Raji (cell line): ENCODE data around the gene SEMA3F.

ENCODE experiments used
- POLR2A ChIP-seq: IDR thresholded peaks from 2 replicates; pipeline ENCODE4 v1.6.1; 2011; ENCODE audit warnings: low read depth, low read length, control low read depth; ENCODE audit not compliant: insufficient read depth

SEMA3F gene

GRCh38 chr3:50154840-50155490 is at the start of gene SEMA3F:
SEMA3F (plus strand) TSS chr3:50155324; CDS start chr3:50159623, 4,299 bp downstream.
- TF ChIP-seq POLR2A = no peak

DNA sequence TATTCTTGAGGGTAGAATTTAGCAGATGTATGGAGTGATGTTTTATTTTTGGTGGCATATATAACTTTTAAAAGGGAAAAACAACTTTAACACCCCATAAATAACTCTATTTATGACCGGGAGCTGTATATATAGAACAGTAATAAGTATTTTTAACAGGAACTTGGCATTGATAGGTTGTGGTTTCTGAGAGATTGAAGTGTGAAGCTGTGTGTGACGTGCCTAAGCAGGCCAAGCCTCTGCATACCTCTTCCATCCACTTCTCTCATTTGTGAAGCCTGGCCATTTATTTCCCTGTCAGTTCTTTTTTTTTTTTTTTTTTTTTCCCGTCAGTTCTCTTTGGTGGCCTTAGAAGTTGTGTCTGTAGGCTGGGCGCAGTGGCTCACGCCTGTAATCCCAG is 43.4 kb upstream of the SEMA3F start:
- TF ChIP-seq POLR2A = no peak

DNA sequence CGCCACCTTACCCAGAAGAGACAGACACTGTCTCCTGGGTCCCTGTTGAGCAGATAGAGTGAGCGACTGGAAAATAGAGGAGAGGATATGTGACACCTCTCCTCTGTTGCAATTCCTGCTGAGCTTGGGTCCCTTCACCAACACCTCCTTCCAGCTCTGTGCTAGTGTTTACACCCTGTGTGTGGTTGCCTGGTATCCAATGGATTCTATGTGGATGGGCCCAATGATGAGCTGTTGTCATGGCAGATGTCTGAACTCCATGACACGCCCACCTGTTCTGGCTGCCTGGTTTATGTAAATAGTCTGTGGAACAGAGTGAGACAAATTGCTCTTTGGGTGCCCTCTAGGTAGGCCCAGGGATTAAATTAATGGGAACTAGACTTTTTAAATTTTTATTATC is 42.7 kb upstream of the SEMA3F start:
- no peak for TF ChIP-seq POLR2A

DNA sequence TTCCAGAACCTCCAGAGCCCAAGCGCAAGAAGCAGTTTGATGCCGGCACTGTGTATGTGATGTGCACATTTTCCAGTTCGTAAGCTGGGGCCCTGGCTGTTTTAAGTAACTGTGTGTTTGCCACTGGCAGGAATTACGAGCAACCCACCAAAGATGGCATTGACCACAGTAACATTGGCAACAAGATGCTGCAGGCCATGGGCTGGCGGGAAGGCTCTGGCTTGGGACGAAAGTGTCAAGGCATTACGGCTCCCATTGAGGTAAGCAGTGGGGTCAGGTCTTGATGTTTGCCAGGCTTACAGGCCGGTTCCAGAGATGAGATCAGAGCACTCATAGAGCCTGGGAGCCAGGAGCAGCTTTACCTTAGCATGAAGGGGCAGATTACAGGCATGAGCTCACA is 38.0 kb upstream of the SEMA3F start:
- no peak for TF ChIP-seq POLR2A

- TF ChIP-seq POLR2A = no peak
These were observed 36.9 kb upstream of the SEMA3F start for GRCh38 chr3:50118237-50118636.

DNA sequence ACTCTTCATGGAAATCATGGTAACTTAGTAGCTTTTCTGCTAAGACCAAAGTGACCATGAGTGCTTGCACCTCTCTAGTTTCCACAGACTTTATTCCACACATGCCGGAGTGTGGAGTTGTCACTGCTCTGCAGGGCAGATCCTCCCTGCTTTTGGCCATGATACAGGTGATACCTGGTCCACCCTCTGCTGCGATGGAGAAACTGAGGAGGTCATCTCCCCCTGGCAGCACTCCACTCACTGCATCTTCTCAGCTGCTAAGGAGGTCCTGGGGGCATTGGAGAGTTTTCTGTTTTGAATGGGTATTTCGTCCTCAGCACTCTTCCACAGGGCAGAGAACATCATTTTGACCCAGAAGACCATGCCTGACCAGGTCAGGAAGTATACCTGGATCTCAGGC is 35.3 kb upstream of the SEMA3F start:
- no peak for TF ChIP-seq POLR2A

DNA sequence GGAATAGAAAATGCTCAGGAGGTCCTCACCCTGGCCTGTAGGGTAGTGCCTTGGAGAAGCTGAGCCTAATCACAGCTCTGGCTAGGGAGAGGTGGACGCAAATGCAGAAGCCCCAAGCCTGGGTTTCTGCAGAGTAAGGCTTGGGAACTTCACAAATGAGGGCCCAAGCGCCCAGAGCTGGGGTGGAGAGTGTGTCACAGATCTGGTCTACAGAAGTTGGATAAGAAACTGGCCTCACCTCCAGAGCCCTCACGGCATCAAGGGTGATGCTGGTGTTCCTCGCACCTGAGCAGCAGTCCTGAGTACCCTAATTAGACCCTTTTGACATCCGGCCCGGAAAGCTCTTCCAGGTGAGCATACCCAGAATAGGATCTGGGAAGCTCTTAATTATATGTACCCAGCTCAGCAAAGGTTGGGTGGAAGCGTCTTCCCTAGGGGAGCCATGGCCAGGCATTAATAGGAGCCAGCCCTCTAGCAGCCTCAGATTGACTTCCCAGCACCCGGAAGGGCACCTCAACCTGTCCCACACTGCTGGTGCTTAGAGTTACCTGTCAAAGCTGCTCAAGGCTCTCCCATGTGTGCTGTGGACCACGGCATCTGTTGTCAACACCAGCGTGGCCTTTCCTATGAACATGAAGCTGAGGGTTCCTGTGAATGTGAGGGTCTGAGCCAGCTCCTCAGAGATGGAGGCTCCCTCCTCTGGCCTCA is 34.6 kb upstream of the SEMA3F start:
- TF ChIP-seq POLR2A = no peak

- TF ChIP-seq POLR2A = no peak
These were observed 33.8 kb upstream of the SEMA3F start for GRCh38 chr3:50121072-50122032.

DNA sequence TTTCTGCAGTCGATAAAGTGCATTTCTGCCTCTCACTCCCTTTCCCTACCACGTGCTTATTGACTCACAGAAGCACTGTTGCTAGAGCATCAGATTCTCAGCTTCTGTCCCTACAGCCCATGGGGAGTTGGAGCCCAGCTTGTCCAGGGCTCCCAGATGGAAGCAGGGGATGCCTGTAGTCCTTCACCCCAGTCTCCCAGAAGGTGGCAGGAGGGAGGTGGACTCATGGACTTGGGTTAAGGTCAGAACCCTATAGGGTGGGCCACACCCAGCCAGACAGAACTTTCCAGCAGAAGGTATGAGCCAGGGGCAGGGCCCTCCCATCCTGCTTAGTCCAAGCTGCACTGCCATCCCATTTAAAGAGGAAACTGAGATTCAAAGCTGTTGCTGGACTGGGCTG is 33.1 kb upstream of the SEMA3F start:
- TF ChIP-seq POLR2A = no peak

GRCh38 chr3:50122661-50123391 is 32.3 kb upstream of the SEMA3F start:
- no peak for TF ChIP-seq POLR2A

- TF ChIP-seq POLR2A = no peak
These were observed 31.6 kb upstream of the SEMA3F start for GRCh38 chr3:50123394-50124051.

GRCh38 chr3:50124052-50124799 is 30.9 kb upstream of the SEMA3F start:
- no peak for TF ChIP-seq POLR2A

DNA sequence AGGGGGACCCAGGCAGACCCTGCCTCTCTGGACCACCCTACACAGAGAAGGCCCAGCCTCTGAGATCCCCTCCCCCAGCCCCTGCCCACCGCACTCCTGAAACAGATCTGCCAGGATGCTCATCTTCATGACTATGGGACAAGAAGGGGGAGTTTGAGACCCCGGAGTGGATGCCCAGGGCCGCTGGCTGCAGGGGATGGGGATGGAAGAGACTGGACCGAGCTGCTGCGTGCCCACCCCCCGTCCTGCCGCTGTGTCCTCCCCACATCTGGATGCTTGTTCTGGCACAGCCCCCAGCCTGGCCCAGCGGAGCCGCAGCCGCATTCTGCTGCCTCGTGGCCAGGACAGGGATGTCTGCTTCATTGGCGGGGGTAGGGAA is 30.3 kb upstream of the SEMA3F start:
- no peak for TF ChIP-seq POLR2A
